Liver (tissue), 9 donors: Measurements from ENCODE around the gene MYO16. TPM values are rescaled to one million over a fixed set of nuclear protein-coding genes. Genes with fewer than 3 reads are reported as not detected.

Source experiments
- DNase-seq: peaks from one replicate; pipeline ENCODE4 v3.0.0-alpha.2; 2017; ENCODE audit warnings: low spot score
- H3K27ac ChIP-seq, 2 donors: one replicate each; pipeline ENCODE4 v1.7.0; 2013; ENCODE audit warnings: inconsistent platforms in 2 of 2, low read length in 2 of 2, control low read depth in 1 of 2, low read depth in 1 of 2, mild to moderate bottlenecking in 1 of 2
- H3K27me3 ChIP-seq, 4 donors: one replicate each; pipeline versions ENCODE4 v1.6.1 to v1.7.0; 2013; ENCODE audit warnings: low read length in 3 of 4, inconsistent platforms in 1 of 4, mild to moderate bottlenecking in 1 of 4, moderate library complexity in 1 of 4; ENCODE audit not compliant: control insufficient read depth in 4 of 4, insufficient read depth in 4 of 4
- H3K36me3 ChIP-seq, 4 donors: one replicate each; pipeline versions ENCODE4 v1.6.1 to v1.7.0; 2013; ENCODE audit warnings: low read length in 3 of 4, mild to moderate bottlenecking in 3 of 4, low read depth in 1 of 4, moderate library complexity in 1 of 4; ENCODE audit not compliant: control insufficient read depth in 4 of 4, insufficient read depth in 3 of 4
- H3K4me1 ChIP-seq, 4 donors: one replicate each; pipeline versions ENCODE4 v1.6.1 to v1.7.0; 2013; ENCODE audit warnings: low read length in 3 of 4, mild to moderate bottlenecking in 3 of 4, moderate library complexity in 1 of 4; ENCODE audit not compliant: control insufficient read depth in 4 of 4, insufficient read depth in 4 of 4
- H3K4me3 ChIP-seq, 3 donors: one replicate each; pipeline versions ENCODE4 v1.6.1 to v1.7.0; 2013; ENCODE audit warnings: low read length in 3 of 3, control low read depth in 1 of 3, low read depth in 1 of 3, mild to moderate bottlenecking in 1 of 3
- H3K9ac ChIP-seq, 2 donors: one replicate each; pipeline ENCODE4 v1.7.0; 2013; ENCODE audit warnings: low read length in 2 of 2, mild to moderate bottlenecking in 2 of 2, moderate library complexity in 2 of 2, control low read depth in 1 of 2, low read depth in 1 of 2
- H3K9me3 ChIP-seq, 4 donors: one replicate each; pipeline versions ENCODE4 v1.6.1 to v1.7.0; 2013; ENCODE audit warnings: low read length in 3 of 4; ENCODE audit not compliant: control insufficient read depth in 4 of 4
- ATF3 ChIP-seq: IDR thresholded peaks from 2 replicates; pipeline ENCODE4 v1.6.1; 2016; ENCODE audit warnings: antibody characterized with exemption
- CTCF ChIP-seq: fragments of 150-350 bp; IDR thresholded peaks from 2 replicates; pipeline ENCODE4 v1.5.1; 2017; ENCODE audit warnings: improper control_type of control experiment, low read depth, low read length; ENCODE audit not compliant: missing input control
- EGR1 ChIP-seq, 2 donors: IDR thresholded peaks; 2 replicates each; pipeline ENCODE4 v1.6.1; 2016 to 2018; ENCODE audit warnings: antibody characterized with exemption in 2 of 2, low read depth in 2 of 2
- FOXA1 ChIP-seq: IDR thresholded peaks from 2 replicates; pipeline ENCODE4 v1.6.1; 2016; ENCODE audit warnings: antibody characterized with exemption
- FOXA2 ChIP-seq: IDR thresholded peaks from 2 replicates; pipeline ENCODE4 v1.6.1; 2016; ENCODE audit warnings: antibody characterized with exemption
- GABPA ChIP-seq, 2 donors: IDR thresholded peaks in 1 of 2; conservative IDR thresholded peaks in 1 of 2; 2 replicates each; pipeline ENCODE4 v1.6.1; 2016; ENCODE audit warnings: antibody characterized with exemption in 2 of 2, mild to moderate bottlenecking in 1 of 2, moderate library complexity in 1 of 2
- HNF4G ChIP-seq: IDR thresholded peaks from 2 replicates; pipeline ENCODE4 v1.6.1; 2016; ENCODE audit warnings: antibody characterized with exemption
- NR2F2 ChIP-seq: IDR thresholded peaks from 2 replicates; pipeline ENCODE4 v1.6.1; 2016; ENCODE audit warnings: antibody characterized with exemption
- RAD21 ChIP-seq, 2 donors: IDR thresholded peaks; 2 replicates each; pipeline ENCODE4 v1.6.1; 2016; ENCODE audit warnings: antibody characterized with exemption in 2 of 2, mild to moderate bottlenecking in 2 of 2
- REST ChIP-seq: IDR thresholded peaks from 2 replicates; pipeline ENCODE4 v1.6.1; 2016; ENCODE audit warnings: antibody characterized with exemption, mild to moderate bottlenecking
- RXRA ChIP-seq, 2 donors: IDR thresholded peaks; 2 replicates each; pipeline ENCODE4 v1.6.1; 2017 to 2018; ENCODE audit warnings: antibody characterized with exemption in 2 of 2, mild to moderate bottlenecking in 1 of 2
- TAF1 ChIP-seq: conservative IDR thresholded peaks from 2 replicates; pipeline ENCODE4 v1.6.1; 2016; ENCODE audit warnings: antibody characterized with exemption, mild to moderate bottlenecking
- YY1 ChIP-seq: IDR thresholded peaks from 2 replicates; pipeline ENCODE4 v1.6.1; 2016; ENCODE audit warnings: antibody characterized with exemption, mild to moderate bottlenecking
- ZBTB33 ChIP-seq: IDR thresholded peaks from 2 replicates; pipeline ENCODE4 v1.6.1; 2016; ENCODE audit warnings: antibody characterized with exemption
- WGBS: extraction: QIAGEN DNeasy Blood & Tissue Kit; methylation state at CpG from one replicate; pipeline ENCODE4 v1.1.7; 2013; 5-methylcytosine and 5-hydroxymethylcytosine counted together
- polyA plus RNA-seq, 2 donors: library from polyadenylated mRNA; stranded (reverse) in 1 of 2; unstranded in 1 of 2; fragments of 200-250 nt in 1 of 2; fragments of >200 nt in 1 of 2; fragmentation: Nextera tagmentation in 1 of 2; extraction: Ambion mirVana in 1 of 2; gene quantifications; one replicate each; pipeline versions ENCODE4 v1.2.1 to v1.2.3, GENCODE V29; 2013 to 2015
- total RNA-seq, 2 donors: library from RNA; depleted of rRNA; stranded (reverse); fragments of >200 nt; gene quantifications; one replicate each; pipeline ENCODE4 v1.2.3, GENCODE V29; 2014
- donor health status: healthy.
- donor health status: healthy.
- donor health status: healthy.
- donor health status: healthy.
- donor health status: healthy.

MYO16 gene
- total and polyA plus RNA-seq, 4 donors, result 0.37 to 1.1 (median 0.68) TPM

- Histone ChIP-seq H3K9ac (no peak overlapping the region), H3K27ac (no peak overlapping the region), H3K4me1 (no peaks in the 10 kb centered on the region), H3K9me3 (no peaks in the 10 kb centered on the region), H3K27me3 (no peaks in the 10 kb centered on the region), H3K4me3 (no peak overlapping the region), H3K36me3 (no peaks in the 10 kb centered on the region)
- DNase-seq, result no peak
- TF ChIP-seq RXRA (IDR thresholded peaks at IDR 0.05) (no peak), ATF3 (no peak), EGR1 (IDR thresholded peaks at IDR 0.05; ENCODE audit: low read depth in 2 of 2) (no peak), HNF4G (no peak), FOXA2 (no peak), NR2F2 (no peak), ZBTB33 (no peak), REST (no peak), TAF1 (no peak), RAD21 (IDR thresholded peaks at IDR 0.05) (no peak), CTCF (no peak), YY1 (no peak), GABPA (IDR thresholded peaks at IDR 0.05 in 1 of 2, conservative IDR thresholded peaks at IDR 0.05 in 1 of 2) (no peak), FOXA1 (no peak)
- WGBS, result 94% methylated on average over 11 of the region's 11 CpGs
These were observed 531.7 kb downstream of the MYO16 start for GRCh38 chr13:109160887-109161669.
